Kidney (tissue), 14 donors: ENCODE results near the gene RAD51B. TPM values are rescaled to one million over a fixed set of nuclear protein-coding genes. Genes with fewer than 3 reads are reported as not detected.

Source experiments
- DNase-seq, 5 donors: peaks; one replicate each; pipeline ENCODE4 v3.0.0-alpha.2; 2013 to 2020
- FAIRE-seq: peaks from 2 replicates; lab custom pipeline; 2012; peaks lifted over from hg19 to GRCh38; lab: Jason Lieb, UNC
- H3K27ac ChIP-seq, 2 donors: one replicate each; pipeline ENCODE4 v1.7.0; 2013; ENCODE audit warnings: low read depth in 2 of 2, low read length in 2 of 2, inconsistent platforms in 1 of 2
- H3K27me3 ChIP-seq: one replicate; pipeline ENCODE4 v1.7.1; 2013; ENCODE audit warnings: low read length, inconsistent platforms; ENCODE audit not compliant: control insufficient read depth, insufficient read depth
- H3K36me3 ChIP-seq, 3 donors: one replicate each; pipeline versions ENCODE4 v1.7.0 to v1.7.1; 2013; ENCODE audit warnings: low read length in 3 of 3, control low read depth in 1 of 3, inconsistent platforms in 1 of 3; ENCODE audit not compliant: insufficient read depth in 3 of 3, control insufficient read depth in 2 of 3
- H3K4me1 ChIP-seq, 3 donors: one replicate each; pipeline versions ENCODE4 v1.7.0 to v1.7.1; 2013; ENCODE audit warnings: low read length in 3 of 3, inconsistent platforms in 1 of 3, low read depth in 1 of 3; ENCODE audit not compliant: control insufficient read depth in 2 of 3, insufficient read depth in 2 of 3
- H3K4me3 ChIP-seq, 3 donors: one replicate each; pipeline versions ENCODE4 v1.7.0 to v1.8.1; 2013; ENCODE audit warnings: low read length in 3 of 3, control low read depth in 1 of 3, inconsistent platforms in 1 of 3
- H3K9ac ChIP-seq, 3 donors: one replicate each; pipeline versions ENCODE4 v1.7.0 to v1.7.1; 2013; ENCODE audit warnings: low read length in 3 of 3, control low read depth in 1 of 3, inconsistent platforms in 1 of 3
- H3K9me3 ChIP-seq, 3 donors: one replicate each; pipeline versions ENCODE4 v1.7.0 to v1.7.1; 2013; ENCODE audit warnings: low read length in 3 of 3, control low read depth in 1 of 3, inconsistent platforms in 1 of 3; ENCODE audit not compliant: control insufficient read depth in 2 of 3, insufficient read depth in 1 of 3
- CTCF ChIP-seq: IDR thresholded peaks from 3 replicates; pipeline ENCODE4 v1.5.1; 2012; ENCODE audit warnings: mild to moderate bottlenecking, moderate library complexity, borderline replicate concordance; ENCODE audit not compliant: insufficient read depth; ENCODE audit errors: extremely low read depth
- intact Hi-C: fragments of 100-400 bp; cut with DNase I; formaldehyde crosslinking; loops from one replicate; pipeline ENCODE4 v1.11.1; 2022
- polyA plus RNA-seq: library from polyadenylated mRNA; stranded (reverse); fragments of 350-450 nt; fragmentation: Illumina TruSeq; extraction: RNeasy Lipid Tissue Mini Kit (QIAGEN cat#74804); gene quantifications from one replicate; pipeline ENCODE4 v1.2.3, GENCODE V29; 2014; ENCODE audit warnings: low read depth, low replicate concordance; ENCODE audit not compliant: insufficient read depth
- total RNA-seq: library from RNA; stranded (reverse); fragmentation: NEBNext Ultra II Directional; extraction: Animal tissue kit (Norgen Biotek cat#: 25700); gene quantifications from one replicate; pipeline ENCODE4 v1.2.1, GENCODE V29; 2021
- donor health status: control.
- donor health status: control.
- donor health status: control.
- donor health status: control.
- donor health status: control.
- donor health status: DM: yes; HTN: yes; CAD: no.
- donor health status: Normal renal cell carcinoma (clear cell type).

RAD51B gene
- total and polyA plus RNA-seq, 2 donors from 2014 or later: 6.9 to 18.0 TPM

GRCh38 chr14:68131907-68132306, 312.3 kb downstream of the RAD51B start:
- no peak for TF ChIP-seq CTCF
- Histone ChIP-seq H3K4me3 (no peak overlapping the region), H3K27ac (no peak overlapping the region), H3K4me1 (peaks cover 0 to 8% (median 0%) of the 10 kb centered on the region in 3 donors), H3K27me3 (no peaks in the 10 kb centered on the region), H3K9ac (no peak overlapping the region), H3K9me3 (no peaks in the 10 kb centered on the region), H3K36me3 (no peaks in the 10 kb centered on the region)
- DNase-seq (peak in 1 of 5 donors; percentile 14), FAIRE-seq (no peak)
- intact Hi-C loops: no loop called here

- H3K9me3 ChIP-seq: no peaks in the 10 kb centered on the region
- no peak overlapping the region for H3K9ac ChIP-seq
- TF ChIP-seq CTCF: no peak
- no peak overlapping the region for H3K27ac ChIP-seq
- H3K4me1 ChIP-seq: peaks cover 0 to 8% (median 3%) of the 10 kb centered on the region in 3 donors
- no peaks in the 10 kb centered on the region for H3K27me3 ChIP-seq
- intact Hi-C loops: no loop called here
- H3K4me3 ChIP-seq: no peak overlapping the region
- FAIRE-seq (no peak), DNase-seq (no peak)
- no peaks in the 10 kb centered on the region for H3K36me3 ChIP-seq
Observed at GRCh38 chr14:68132563-68133121, 313.1 kb downstream of the RAD51B start.

- H3K4me3 ChIP-seq: no peak overlapping the region
- FAIRE-seq: no peak
- H3K4me1 ChIP-seq: peaks cover 5 to 19% (median 5%) of the 10 kb centered on the region in 3 donors
- H3K9ac ChIP-seq: no peak overlapping the region
- DNase-seq: no peak
- no peaks in the 10 kb centered on the region for H3K27me3 ChIP-seq
- TF ChIP-seq CTCF: no peak
- no peak overlapping the region for H3K27ac ChIP-seq
- intact Hi-C loops: no loop called here
- no peaks in the 10 kb centered on the region for H3K36me3 ChIP-seq
- H3K9me3 ChIP-seq: no peaks in the 10 kb centered on the region
Observed at GRCh38 chr14:68133856-68134255, 314.3 kb downstream of the RAD51B start.

- H3K27me3 ChIP-seq: no peaks in the 10 kb centered on the region
- no peak overlapping the region for H3K4me3 ChIP-seq
- H3K36me3 ChIP-seq: no peaks in the 10 kb centered on the region
- no peak overlapping the region for H3K9ac ChIP-seq
- no peak overlapping the region for H3K27ac ChIP-seq
- TF ChIP-seq CTCF: no peak
- peaks cover 8 to 31% (median 10%) of the 10 kb centered on the region in 3 donors for H3K4me1 ChIP-seq
- DNase-seq (no peak), FAIRE-seq (no peak)
- no peaks in the 10 kb centered on the region for H3K9me3 ChIP-seq
- intact Hi-C loops: no loop called here
Observed at GRCh38 chr14:68135028-68135427, 315.4 kb downstream of the RAD51B start.
